Liver (tissue), 9 donors: ENCODE results near the gene MKNK2. TPM values are rescaled to one million over a fixed set of nuclear protein-coding genes. Genes with fewer than 3 reads are reported as not detected.

Source experiments
- DNase-seq: peaks from one replicate; pipeline ENCODE4 v3.0.0-alpha.2; 2017; ENCODE audit warnings: low spot score
- H3K27ac ChIP-seq, 2 donors: one replicate each; pipeline ENCODE4 v1.7.0; 2013; ENCODE audit warnings: inconsistent platforms in 2 of 2, low read length in 2 of 2, control low read depth in 1 of 2, low read depth in 1 of 2, mild to moderate bottlenecking in 1 of 2
- H3K27me3 ChIP-seq, 4 donors: one replicate each; pipeline versions ENCODE4 v1.6.1 to v1.7.0; 2013; ENCODE audit warnings: low read length in 3 of 4, inconsistent platforms in 1 of 4, mild to moderate bottlenecking in 1 of 4, moderate library complexity in 1 of 4; ENCODE audit not compliant: control insufficient read depth in 4 of 4, insufficient read depth in 4 of 4
- H3K36me3 ChIP-seq, 4 donors: one replicate each; pipeline versions ENCODE4 v1.6.1 to v1.7.0; 2013; ENCODE audit warnings: low read length in 3 of 4, mild to moderate bottlenecking in 3 of 4, low read depth in 1 of 4, moderate library complexity in 1 of 4; ENCODE audit not compliant: control insufficient read depth in 4 of 4, insufficient read depth in 3 of 4
- H3K4me1 ChIP-seq, 4 donors: one replicate each; pipeline versions ENCODE4 v1.6.1 to v1.7.0; 2013; ENCODE audit warnings: low read length in 3 of 4, mild to moderate bottlenecking in 3 of 4, moderate library complexity in 1 of 4; ENCODE audit not compliant: control insufficient read depth in 4 of 4, insufficient read depth in 4 of 4
- H3K4me3 ChIP-seq, 3 donors: one replicate each; pipeline versions ENCODE4 v1.6.1 to v1.7.0; 2013; ENCODE audit warnings: low read length in 3 of 3, control low read depth in 1 of 3, low read depth in 1 of 3, mild to moderate bottlenecking in 1 of 3
- H3K9ac ChIP-seq, 2 donors: one replicate each; pipeline ENCODE4 v1.7.0; 2013; ENCODE audit warnings: low read length in 2 of 2, mild to moderate bottlenecking in 2 of 2, moderate library complexity in 2 of 2, control low read depth in 1 of 2, low read depth in 1 of 2
- H3K9me3 ChIP-seq, 4 donors: one replicate each; pipeline versions ENCODE4 v1.6.1 to v1.7.0; 2013; ENCODE audit warnings: low read length in 3 of 4; ENCODE audit not compliant: control insufficient read depth in 4 of 4
- CTCF ChIP-seq: fragments of 150-350 bp; IDR thresholded peaks from 2 replicates; pipeline ENCODE4 v1.5.1; 2017; ENCODE audit warnings: improper control_type of control experiment, low read depth, low read length; ENCODE audit not compliant: missing input control
- EGR1 ChIP-seq, 2 donors: IDR thresholded peaks; 2 replicates each; pipeline ENCODE4 v1.6.1; 2016 to 2018; ENCODE audit warnings: antibody characterized with exemption in 2 of 2, low read depth in 2 of 2
- FOXA1 ChIP-seq: IDR thresholded peaks from 2 replicates; pipeline ENCODE4 v1.6.1; 2016; ENCODE audit warnings: antibody characterized with exemption
- HNF4A ChIP-seq, 2 donors: conservative IDR thresholded peaks; 2 replicates each; pipeline ENCODE4 v1.6.1; 2016; ENCODE audit warnings: antibody characterized with exemption in 2 of 2, mild to moderate bottlenecking in 2 of 2
- HNF4G ChIP-seq: IDR thresholded peaks from 2 replicates; pipeline ENCODE4 v1.6.1; 2016; ENCODE audit warnings: antibody characterized with exemption
- JUND ChIP-seq, 2 donors: IDR thresholded peaks; 2 replicates each; pipeline ENCODE4 v1.6.1; 2016; ENCODE audit warnings: antibody characterized with exemption in 2 of 2
- MAX ChIP-seq: IDR thresholded peaks from 2 replicates; pipeline ENCODE4 v1.6.1; 2016; ENCODE audit warnings: antibody characterized with exemption
- NR2F2 ChIP-seq: IDR thresholded peaks from 2 replicates; pipeline ENCODE4 v1.6.1; 2016; ENCODE audit warnings: antibody characterized with exemption
- RAD21 ChIP-seq, 2 donors: IDR thresholded peaks; 2 replicates each; pipeline ENCODE4 v1.6.1; 2016; ENCODE audit warnings: antibody characterized with exemption in 2 of 2, mild to moderate bottlenecking in 2 of 2
- REST ChIP-seq: IDR thresholded peaks from 2 replicates; pipeline ENCODE4 v1.6.1; 2016; ENCODE audit warnings: antibody characterized with exemption, mild to moderate bottlenecking
- RXRA ChIP-seq, 2 donors: IDR thresholded peaks; 2 replicates each; pipeline ENCODE4 v1.6.1; 2017 to 2018; ENCODE audit warnings: antibody characterized with exemption in 2 of 2, mild to moderate bottlenecking in 1 of 2
- SP1 ChIP-seq: IDR thresholded peaks from 2 replicates; pipeline ENCODE4 v1.6.1; 2018; ENCODE audit warnings: antibody characterized with exemption, mild to moderate bottlenecking
- YY1 ChIP-seq: IDR thresholded peaks from 2 replicates; pipeline ENCODE4 v1.6.1; 2016; ENCODE audit warnings: antibody characterized with exemption, mild to moderate bottlenecking
- WGBS: extraction: QIAGEN DNeasy Blood & Tissue Kit; methylation state at CpG from one replicate; pipeline ENCODE4 v1.1.7; 2013; 5-methylcytosine and 5-hydroxymethylcytosine counted together
- polyA plus RNA-seq, 2 donors: library from polyadenylated mRNA; stranded (reverse) in 1 of 2; unstranded in 1 of 2; fragments of 200-250 nt in 1 of 2; fragments of >200 nt in 1 of 2; fragmentation: Nextera tagmentation in 1 of 2; extraction: Ambion mirVana in 1 of 2; gene quantifications; one replicate each; pipeline versions ENCODE4 v1.2.1 to v1.2.3, GENCODE V29; 2013 to 2015
- total RNA-seq, 2 donors: library from RNA; depleted of rRNA; stranded (reverse); fragments of >200 nt; gene quantifications; one replicate each; pipeline ENCODE4 v1.2.3, GENCODE V29; 2014
- donor health status: healthy.
- donor health status: healthy.
- donor health status: healthy.
- donor health status: healthy.
- donor health status: healthy.

The MKNK2 gene
- total and polyA plus RNA-seq, 4 donors: 24.7 to 105 (median 46.4) TPM

DNA sequence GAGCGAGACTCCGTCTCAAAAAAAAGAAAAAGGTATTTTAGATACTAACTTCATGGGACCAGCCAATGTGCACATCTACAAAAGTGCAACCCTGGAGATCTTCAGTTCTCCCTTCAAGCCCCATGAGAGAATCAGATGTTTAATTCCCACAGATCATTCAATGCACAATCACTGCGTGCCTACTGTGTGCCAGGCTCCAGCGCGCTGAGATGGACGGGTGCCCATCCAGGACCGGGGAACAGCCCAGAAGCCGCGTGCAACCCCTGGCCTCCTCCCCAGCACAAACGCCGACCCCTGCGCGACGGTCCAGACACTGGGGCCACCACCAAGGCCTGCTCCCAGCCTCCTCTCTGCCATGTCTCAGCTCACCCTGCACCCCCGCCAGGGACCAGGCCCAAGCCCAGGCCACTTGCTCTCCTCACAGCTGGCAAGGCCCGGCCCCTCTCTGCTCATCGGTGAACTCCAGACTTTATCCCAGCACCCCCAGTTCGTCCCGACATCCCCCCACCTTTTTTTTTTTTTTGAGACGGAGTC lies 40.8 kb downstream of the MKNK2 start:
- H3K27ac ChIP-seq: no peak overlapping the region
- H3K36me3 ChIP-seq: peaks cover 0 to 2% (median under 1%) of the 10 kb centered on the region in 4 donors
- 95% methylated on average over 20 of the region's 20 CpGs for WGBS
- H3K4me3 ChIP-seq: no peak overlapping the region
- no peak for DNase-seq
- H3K9ac ChIP-seq: no peak overlapping the region
- H3K9me3 ChIP-seq: no peaks in the 10 kb centered on the region
- TF ChIP-seq FOXA1: no peak
- TF ChIP-seq MAX: no peak
- TF ChIP-seq JUND (IDR thresholded peaks at IDR 0.05): no peak
- TF ChIP-seq REST: no peak
- TF ChIP-seq CTCF: no peak
- no peak for TF ChIP-seq RAD21 (IDR thresholded peaks at IDR 0.05)
- TF ChIP-seq HNF4G: no peak
- TF ChIP-seq YY1: no peak
- no peak for TF ChIP-seq NR2F2
- TF ChIP-seq EGR1 (IDR thresholded peaks at IDR 0.05; ENCODE audit: low read depth in 2 of 2): no peak
- no peak for TF ChIP-seq RXRA (IDR thresholded peaks at IDR 0.05)
- no peak for TF ChIP-seq SP1
- H3K4me1 ChIP-seq: peaks cover 0 to 11% (median 1%) of the 10 kb centered on the region in 4 donors
- H3K27me3 ChIP-seq: no peaks in the 10 kb centered on the region

- Histone ChIP-seq H3K27ac (no peak overlapping the region), H3K9ac (no peak overlapping the region), H3K27me3 (no peaks in the 10 kb centered on the region), H3K36me3 (peaks cover 5 to 17% (median 9%) of the 10 kb centered on the region in 4 donors), H3K4me1 (no peaks in the 10 kb centered on the region), H3K4me3 (no peak overlapping the region), H3K9me3 (no peaks in the 10 kb centered on the region)
- no peak for TF ChIP-seq CTCF
- TF ChIP-seq HNF4A (conservative IDR thresholded peaks at IDR 0.05): no peak
- WGBS: 98% methylated on average over 4 of the region's 4 CpGs
- no peak for DNase-seq
Measured at GRCh38 chr19:2003874-2004273, 47.2 kb downstream of the MKNK2 start.
